ENCODE measurements around the gene CEP89.

DNA sequence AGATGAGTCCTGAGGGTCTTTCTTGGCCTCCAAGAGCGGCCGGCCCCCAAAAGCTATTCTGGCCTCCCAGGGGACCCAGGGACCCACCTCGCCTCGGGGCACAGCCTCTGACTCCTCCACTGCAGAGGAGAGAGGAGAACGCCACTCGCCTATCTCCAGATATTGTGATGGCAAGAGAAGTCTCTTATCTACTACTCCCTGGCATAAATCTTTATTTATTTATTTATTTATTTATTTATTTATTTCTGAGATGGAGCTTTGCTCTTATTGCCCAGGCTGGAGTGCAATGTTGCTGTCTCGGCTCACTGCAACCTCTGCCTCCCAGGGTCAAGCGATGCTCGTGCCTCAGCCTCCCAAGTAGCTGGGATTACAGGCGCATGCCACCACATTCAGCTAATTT is 113.2 kb downstream of the CEP89 start:
- TF ChIP-seq CTCF (optimal IDR thresholded peaks at IDR 0.05 in 1 of 3, IDR thresholded peaks at IDR 0.05 in 1 of 3, conservative IDR thresholded peaks at IDR 0.05 in 1 of 3; ENCODE audit: extremely low read depth in 1 of 3, insufficient read depth in 2 of 3, low read length in 3 of 3) (no peak), EZH2 (IDR thresholded peaks at IDR 0.05; ENCODE audit: low read length) (no peak)
